ENCODE results near the gene BSPRY. TPM values are rescaled to one million over a fixed set of nuclear protein-coding genes. Genes with fewer than 3 reads are reported as not detected.

Gene BSPRY
- polyA plus RNA-seq, 1 donor from 2014 or later: not detected

GRCh38 chr9:113326230-113326629 lies 23.1 kb upstream of the BSPRY start:
- Histone ChIP-seq H3K27ac (ENCODE audit: low read length) (no peak overlapping the region), H3K9ac (ENCODE audit: low read length) (no peak overlapping the region), H3K79me2 (replicated peaks; ENCODE audit: insufficient read depth, low read length) (no peaks in the 10 kb centered on the region), H2AFZ (ENCODE audit: low read depth, low read length) (no peak overlapping the region), H3K4me3 (ENCODE audit: low read length) (no peak overlapping the region), H4K20me1 (ENCODE audit: insufficient read depth) (no peaks in the 10 kb centered on the region), H3K27me3 (ENCODE audit: insufficient read depth, low read depth, low read length) (no peaks in the 10 kb centered on the region), H3K36me3 (ENCODE audit: insufficient read depth, low read length) (no peaks in the 10 kb centered on the region), H3F3A (ENCODE audit: insufficient read depth, low read length, poor library complexity, severe bottlenecking) (no peaks in the 10 kb centered on the region), H3K4me2 (ENCODE audit: low read length) (no peak overlapping the region), H3K9me3 (ENCODE audit: low read length) (no peaks in the 10 kb centered on the region), H3K9me2 (ENCODE audit: insufficient read depth, low read length) (no peaks in the 10 kb centered on the region)
- TF ChIP-seq, protein P1, sequence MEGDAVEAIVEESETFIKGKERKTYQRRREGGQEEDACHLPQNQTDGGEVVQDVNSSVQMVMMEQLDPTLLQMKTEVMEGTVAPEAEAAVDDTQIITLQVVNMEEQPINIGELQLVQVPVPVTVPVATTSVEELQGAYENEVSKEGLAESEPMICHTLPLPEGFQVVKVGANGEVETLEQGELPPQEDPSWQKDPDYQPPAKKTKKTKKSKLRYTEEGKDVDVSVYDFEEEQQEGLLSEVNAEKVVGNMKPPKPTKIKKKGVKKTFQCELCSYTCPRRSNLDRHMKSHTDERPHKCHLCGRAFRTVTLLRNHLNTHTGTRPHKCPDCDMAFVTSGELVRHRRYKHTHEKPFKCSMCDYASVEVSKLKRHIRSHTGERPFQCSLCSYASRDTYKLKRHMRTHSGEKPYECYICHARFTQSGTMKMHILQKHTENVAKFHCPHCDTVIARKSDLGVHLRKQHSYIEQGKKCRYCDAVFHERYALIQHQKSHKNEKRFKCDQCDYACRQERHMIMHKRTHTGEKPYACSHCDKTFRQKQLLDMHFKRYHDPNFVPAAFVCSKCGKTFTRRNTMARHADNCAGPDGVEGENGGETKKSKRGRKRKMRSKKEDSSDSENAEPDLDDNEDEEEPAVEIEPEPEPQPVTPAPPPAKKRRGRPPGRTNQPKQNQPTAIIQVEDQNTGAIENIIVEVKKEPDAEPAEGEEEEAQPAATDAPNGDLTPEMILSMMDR (IDR thresholded peaks at IDR 0.05; ENCODE audit: poor library complexity, severe bottlenecking): no peak
- TF ChIP-seq EP300 (conservative IDR thresholded peaks at IDR 0.05; ENCODE audit: poor library complexity, severe bottlenecking): no peak
- no peak for TF ChIP-seq POLR2AphosphoS5 (IDR thresholded peaks at IDR 0.05)
- TF ChIP-seq RAD21 (conservative IDR thresholded peaks at IDR 0.05): no peak
- TF ChIP-seq REST (IDR thresholded peaks at IDR 0.05; ENCODE audit: borderline replicate concordance): no peak
- TF ChIP-seq SMC3 (conservative IDR thresholded peaks at IDR 0.05; ENCODE audit: poor library complexity): no peak
- no peak for TF ChIP-seq EZH2 (IDR thresholded peaks at IDR 0.05; ENCODE audit: borderline replicate concordance, insufficient read depth, low read length, poor library complexity, severe bottlenecking)
- no peak for TF ChIP-seq MXI1 (conservative IDR thresholded peaks at IDR 0.05; ENCODE audit: poor library complexity, severe bottlenecking)

DNA sequence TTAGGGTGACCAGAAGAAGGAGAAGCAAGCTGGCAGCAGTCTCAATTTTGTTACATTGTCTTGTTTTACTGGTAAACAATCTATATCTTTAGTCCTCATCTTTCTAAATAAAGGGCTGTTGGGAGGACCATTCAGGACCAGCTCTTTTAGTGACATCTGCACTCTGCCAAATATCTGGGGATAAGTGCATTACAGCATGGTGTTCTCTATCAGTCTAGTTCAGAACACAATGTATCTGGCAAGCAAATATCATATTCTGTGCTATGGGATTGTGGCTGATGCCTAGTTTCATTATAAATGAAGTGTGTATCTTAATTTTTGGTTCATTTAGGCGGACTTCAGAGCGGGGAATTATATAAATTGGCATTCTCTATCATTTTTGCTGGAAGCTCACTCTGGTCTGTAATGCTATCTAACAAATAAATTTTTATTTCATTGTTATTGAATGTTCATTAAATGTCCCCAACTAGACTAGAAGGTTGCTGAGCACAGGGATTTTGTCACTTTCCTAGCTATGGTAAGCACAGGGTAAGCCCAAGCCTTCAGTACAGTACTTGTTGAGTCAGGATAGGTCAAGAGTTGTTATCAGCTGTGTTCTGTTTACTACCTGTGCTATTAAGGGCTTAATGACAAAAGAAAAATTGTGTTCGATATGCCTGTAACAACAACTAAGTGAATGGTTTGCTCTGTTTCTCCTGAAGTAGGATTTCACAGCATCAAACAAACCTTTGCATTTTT lies 21.1 kb upstream of the BSPRY start:
- Histone ChIP-seq H3K27ac (ENCODE audit: low read length) (no peak overlapping the region), H2AFZ (ENCODE audit: low read depth, low read length) (no peak overlapping the region), H3K4me2 (ENCODE audit: low read length) (no peak overlapping the region), H3F3A (ENCODE audit: insufficient read depth, low read length, poor library complexity, severe bottlenecking) (no peaks in the 10 kb centered on the region), H3K9ac (ENCODE audit: low read length) (no peak overlapping the region), H3K79me2 (replicated peaks; ENCODE audit: insufficient read depth, low read length) (no peaks in the 10 kb centered on the region), H4K20me1 (ENCODE audit: insufficient read depth) (no peaks in the 10 kb centered on the region), H3K4me3 (ENCODE audit: low read length) (no peak overlapping the region), H3K9me3 (ENCODE audit: low read length) (no peaks in the 10 kb centered on the region), H3K9me2 (ENCODE audit: insufficient read depth, low read length) (no peaks in the 10 kb centered on the region), H3K36me3 (ENCODE audit: insufficient read depth, low read length) (no peaks in the 10 kb centered on the region), H3K27me3 (ENCODE audit: insufficient read depth, low read depth, low read length) (no peaks in the 10 kb centered on the region)
- TF ChIP-seq EZH2 (IDR thresholded peaks at IDR 0.05; ENCODE audit: borderline replicate concordance, insufficient read depth, low read length, poor library complexity, severe bottlenecking): no peak
- no peak for TF ChIP-seq MXI1 (conservative IDR thresholded peaks at IDR 0.05; ENCODE audit: poor library complexity, severe bottlenecking)
- TF ChIP-seq EP300 (conservative IDR thresholded peaks at IDR 0.05; ENCODE audit: poor library complexity, severe bottlenecking): no peak
- TF ChIP-seq REST (IDR thresholded peaks at IDR 0.05; ENCODE audit: borderline replicate concordance): no peak
- no peak for TF ChIP-seq POLR2AphosphoS5 (IDR thresholded peaks at IDR 0.05)
- TF ChIP-seq TAF1 (IDR thresholded peaks at IDR 0.05; ENCODE audit: low read depth): no peak
- TF ChIP-seq RAD21 (conservative IDR thresholded peaks at IDR 0.05): no peak
- no peak for TF ChIP-seq SMC3 (conservative IDR thresholded peaks at IDR 0.05; ENCODE audit: poor library complexity)
- TF ChIP-seq, protein P1 (IDR thresholded peaks at IDR 0.05; ENCODE audit: poor library complexity, severe bottlenecking): no peak

Data from neural cell (in vitro differentiated cells).